AG04450 (cell line): Measurements from ENCODE around the gene NME9. TPM values are rescaled to one million over a fixed set of nuclear protein-coding genes. Genes with fewer than 3 reads are reported as not detected.

ENCODE experiments used
- CTCF ChIA-PET: fragments of 300-600, 350-600 bp; formaldehyde crosslinking; extraction: SDS; loops from one replicate; lab custom pipeline; 2022; ENCODE audit warnings: antibody characterized with exemption, inconsistent platforms; lab: Charles Lee
- POLR2A ChIA-PET: fragments of 350-600 bp; formaldehyde crosslinking; extraction: SDS; loops from one replicate; lab custom pipeline; 2021; ENCODE audit warnings: antibody characterized with exemption, inconsistent platforms; lab: Yijun Ruan, JAX
- DNase-seq: peaks from one replicate; pipeline ENCODE4 v3.0.0-alpha.2; 2011; ENCODE audit warnings: low read depth, low spot score
- H3K27ac ChIP-seq: one replicate; pipeline ENCODE4 v1.5.1; 2012; ENCODE audit warnings: low read depth, low read length, control low read depth
- H3K27me3 ChIP-seq: one replicate; pipeline ENCODE4 v1.6.0; 2012; ENCODE audit warnings: low read length; ENCODE audit not compliant: control insufficient read depth, insufficient read depth
- H3K4me3 ChIP-seq: 2 replicates; pipeline ENCODE4 v1.5.1; 2011; ENCODE audit warnings: mild to moderate bottlenecking, low read depth, low read length, control low read depth
- H3K9me3 ChIP-seq: 2 replicates; pipeline ENCODE4 v1.5.1; 2012; ENCODE audit warnings: low read length; ENCODE audit not compliant: control insufficient read depth, insufficient read depth
- CTCF ChIP-seq: IDR thresholded peaks from 2 replicates; pipeline ENCODE4 v1.5.1; 2011; ENCODE audit warnings: low read depth, low read length, control low read depth, inconsistent platforms
- polyA plus RNA-seq: library from polyadenylated mRNA; depleted of rRNA; stranded (reverse); fragments of >200 nt; gene quantifications from 2 replicates; pipeline ENCODE4 v1.2.3, GENCODE V29; 2011

The NME9 gene
- polyA plus RNA-seq, 1 experiment = 0.19 TPM

DNA sequence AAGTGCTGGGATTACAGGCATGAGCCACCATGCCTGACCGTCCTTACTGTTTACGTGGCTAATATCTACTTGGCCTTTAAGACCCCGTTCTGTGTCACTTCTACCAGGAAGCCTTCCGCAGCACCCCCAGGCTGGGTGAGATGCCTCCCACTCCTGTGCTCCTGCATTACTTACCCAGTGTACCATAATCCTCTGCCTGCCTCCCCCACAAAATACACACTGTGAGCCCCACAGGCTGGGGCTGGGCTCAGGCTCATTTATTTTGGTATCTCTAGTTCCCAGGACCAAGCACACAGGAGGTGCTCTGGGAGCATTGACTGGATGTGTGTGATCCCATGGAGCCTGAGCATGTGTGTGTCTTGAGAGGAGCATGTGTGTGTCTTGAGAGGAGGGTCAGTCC lies 33.7 kb upstream of the NME9 start:
- Histone ChIP-seq H3K9me3 (no peaks in the 10 kb centered on the region), H3K27ac (no peak overlapping the region), H3K27me3 (no peaks in the 10 kb centered on the region), H3K4me3 (no peak overlapping the region)
- no peak for DNase-seq
- TF ChIP-seq CTCF = no peak
- CTCF ChIA-PET = interaction anchor here (1.5 kb wide), 1 partner anchor 54 kb away, joined by 6 read pairs; no protein-coding TSS in a partner anchor
- POLR2A ChIA-PET = interaction anchor here (0.7 kb wide), 1 partner anchor 347 kb away, joined by 4 read pairs; no protein-coding TSS in a partner anchor

GRCh38 chr3:138362538-138362937 lies 32.9 kb upstream of the NME9 start:
- H3K9me3 ChIP-seq = no peaks in the 10 kb centered on the region
- ChIA-PET CTCF (no interaction called here), POLR2A (no interaction called here)
- no peak overlapping the region for H3K4me3 ChIP-seq
- TF ChIP-seq CTCF = no peak
- no peak overlapping the region for H3K27ac ChIP-seq
- H3K27me3 ChIP-seq = no peaks in the 10 kb centered on the region
- DNase-seq = no peak

- Histone ChIP-seq H3K27ac (no peak overlapping the region), H3K9me3 (no peaks in the 10 kb centered on the region), H3K4me3 (no peak overlapping the region), H3K27me3 (no peaks in the 10 kb centered on the region)
- ChIA-PET POLR2A (no interaction called here), CTCF (no interaction called here)
- DNase-seq = no peak
- TF ChIP-seq CTCF = no peak
Observed at GRCh38 chr3:138361561-138361971, 31.9 kb upstream of the NME9 start.

DNA sequence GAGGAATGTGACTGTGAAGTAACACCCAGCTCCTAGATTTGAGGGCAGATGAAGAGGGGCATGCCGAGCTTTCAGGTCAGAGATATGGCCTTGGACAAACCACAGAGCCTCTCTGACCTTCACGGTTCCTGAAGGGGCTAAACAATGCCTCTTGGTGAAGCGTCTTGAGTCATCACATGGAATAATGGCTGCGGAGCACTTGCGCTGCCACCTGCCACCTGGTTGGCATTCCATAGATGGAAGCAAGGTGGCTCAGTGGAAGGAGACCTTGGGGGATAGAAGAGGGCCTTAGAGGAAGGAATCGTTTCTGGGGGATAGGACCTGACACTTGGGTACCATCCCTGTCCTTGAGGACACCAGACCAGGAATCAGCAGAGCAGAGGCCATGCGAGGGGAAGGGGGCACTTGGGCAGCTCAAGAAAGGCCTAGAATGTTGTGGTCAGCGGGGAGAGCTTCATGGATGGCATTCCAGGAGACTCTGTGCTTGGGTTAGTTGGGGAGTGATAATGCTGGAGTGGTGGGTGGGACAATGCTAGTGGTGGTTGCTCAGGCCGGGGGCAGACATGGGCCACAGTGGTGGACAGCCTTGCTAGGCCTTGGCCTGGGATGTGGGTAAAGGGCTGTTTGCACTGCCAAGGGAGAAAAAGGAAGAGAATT lies 31.3 kb upstream of the NME9 start:
- H3K27ac ChIP-seq = no peak overlapping the region
- DNase-seq = no peak
- H3K27me3 ChIP-seq = no peaks in the 10 kb centered on the region
- H3K4me3 ChIP-seq = no peak overlapping the region
- ChIA-PET POLR2A (no interaction called here), CTCF (interaction anchor here (1.5 kb wide), 1 partner anchor 555 kb away, joined by 3 read pairs; no protein-coding TSS in a partner anchor)
- no peaks in the 10 kb centered on the region for H3K9me3 ChIP-seq
- no peak for TF ChIP-seq CTCF
